OCI-LY3 (cell line): ENCODE measurements around the gene CYB5D1.

ENCODE experiments used
- H2AFZ ChIP-seq: fragments of 200-600, 300-600 bp; shearing (Covaris generic); 2 replicates; pipeline ENCODE4 v1.6.0; 2014; ENCODE audit warnings: antibody characterized with exemption, low read depth, low read length
- H3K27ac ChIP-seq: fragments of 200-600, 300-600 bp; sonication (generic); 2 replicates; pipeline ENCODE4 v1.5.1; 2014; ENCODE audit warnings: mild to moderate bottlenecking, low read length, moderate library complexity, mixed read lengths
- H3K27me3 ChIP-seq: fragments of 200-600, 300-600 bp; sonication (generic); 2 replicates; pipeline ENCODE4 v1.6.1; 2014; ENCODE audit warnings: low read depth, low read length, mixed read lengths
- H3K36me3 ChIP-seq: fragments of 200-600, 300-600 bp; sonication (generic); replicated peaks from 2 replicates; pipeline ENCODE3; 2014; ENCODE audit warnings: low read depth, low read length, mixed read lengths
- H3K4me1 ChIP-seq: fragments of 300-600, 200-600 bp; sonication (generic); 2 replicates; pipeline ENCODE4 v1.6.1; 2014; ENCODE audit warnings: low read length, mixed read lengths
- H3K4me2 ChIP-seq: fragments of 200-600, 300-600 bp; sonication (generic); 2 replicates; pipeline ENCODE4 v1.6.1; 2014; ENCODE audit warnings: low read length, mixed read lengths
- H3K4me3 ChIP-seq: fragments of 300-600, 200-600 bp; sonication (generic); 2 replicates; pipeline ENCODE4 v1.5.1; 2014; ENCODE audit warnings: antibody characterized with exemption, mild to moderate bottlenecking, low read length, moderate library complexity
- H3K79me2 ChIP-seq: fragments of 300-600, 200-600 bp; shearing (Covaris generic); 2 replicates; pipeline ENCODE4 v1.6.1; 2014; ENCODE audit warnings: mild to moderate bottlenecking, low read length, mixed read lengths
- H3K9ac ChIP-seq: fragments of 300-600, 200-600 bp; shearing (Covaris generic); 2 replicates; pipeline ENCODE4 v1.6.0; 2014; ENCODE audit warnings: mild to moderate bottlenecking, low read length, moderate library complexity
- H3K9me3 ChIP-seq: fragments of 200-600, 300-600 bp; shearing (Covaris generic); 2 replicates; pipeline ENCODE4 v1.6.1; 2014; ENCODE audit warnings: low read length, mixed read lengths; ENCODE audit not compliant: insufficient read depth
- H4K20me1 ChIP-seq: fragments of 200-600, 300-600 bp; sonication (generic); 2 replicates; pipeline ENCODE4 v1.6.1; 2016; ENCODE audit warnings: low read length, mixed read lengths; ENCODE audit not compliant: insufficient read depth
- CTCF ChIP-seq: fragments of 200-600, 300-600 bp; sonication (generic); IDR thresholded peaks from 2 replicates; pipeline ENCODE4 v1.5.1; 2014; ENCODE audit warnings: antibody characterized with exemption, low read length, low read depth
- EZH2phosphoT487 ChIP-seq: fragments of 200-600 bp; shearing (Covaris generic); IDR thresholded peaks from 2 replicates; pipeline ENCODE4 v1.6.1; 2018; ENCODE audit warnings: antibody characterized with exemption, mixed run types, low read depth

The CYB5D1 gene

GRCh38 chr17:7849130-7849750 is 8.6 kb upstream of the CYB5D1 start:
- Histone ChIP-seq H2AFZ (no peak overlapping the region), H3K27me3 (no peaks in the 10 kb centered on the region), H3K4me3 (no peak overlapping the region), H3K36me3 (peaks cover 38% of the 10 kb centered on the region), H3K9me3 (no peaks in the 10 kb centered on the region), H4K20me1 (peaks cover 37% of the 10 kb centered on the region), H3K4me2 (no peak overlapping the region), H3K79me2 (peaks cover 29% of the 10 kb centered on the region), H3K27ac (no peak overlapping the region), H3K4me1 (peaks cover 31% of the 10 kb centered on the region), H3K9ac (no peak overlapping the region)
- TF ChIP-seq EZH2phosphoT487 (no peak), CTCF (no peak)

- H2AFZ ChIP-seq, result no peak overlapping the region
- H3K4me2 ChIP-seq, result no peak overlapping the region
- H3K27ac ChIP-seq, result 0 out of 2 replicates have a peak overlapping the region, but pooled peaks have one; percentile 11
- peaks cover 33% of the 10 kb centered on the region for H4K20me1 ChIP-seq
- peaks cover 22% of the 10 kb centered on the region for H3K79me2 ChIP-seq
- no peak for TF ChIP-seq EZH2phosphoT487
- no peak for TF ChIP-seq CTCF
- H3K4me3 ChIP-seq, result no peak overlapping the region
- H3K9me3 ChIP-seq, result no peaks in the 10 kb centered on the region
- peaks cover 31% of the 10 kb centered on the region for H3K4me1 ChIP-seq
- peaks cover 38% of the 10 kb centered on the region for H3K36me3 ChIP-seq
- no peak overlapping the region for H3K9ac ChIP-seq
- H3K27me3 ChIP-seq, result no peaks in the 10 kb centered on the region
Observed at GRCh38 chr17:7849751-7850504, 7.9 kb upstream of the CYB5D1 start.

- Histone ChIP-seq H3K4me2 (peak overlapping the region; percentile 77), H3K27me3 (no peaks in the 10 kb centered on the region), H2AFZ (no peak overlapping the region), H3K4me3 (peak overlapping the region; percentile 57), H3K79me2 (peaks cover 18% of the 10 kb centered on the region), H3K9ac (no peak overlapping the region), H4K20me1 (peaks cover 24% of the 10 kb centered on the region), H3K27ac (peak overlapping the region; percentile 11; the same call in 1 of the 2 replicates), H3K4me1 (peaks cover 31% of the 10 kb centered on the region), H3K36me3 (peaks cover 33% of the 10 kb centered on the region), H3K9me3 (no peaks in the 10 kb centered on the region)
- TF ChIP-seq CTCF (no peak), EZH2phosphoT487 (no peak)
Observed at GRCh38 chr17:7850701-7851437, 6.9 kb upstream of the CYB5D1 start.
